ENCODE measurements around the gene GTSE1. TPM values are rescaled to one million over a fixed set of nuclear protein-coding genes. Genes with fewer than 3 reads are reported as not detected.
A peak's percentile ranks its signal among the peaks of the same experiment; 100 is the strongest.
"Not testable (repeated sequence)": the region's sequence is repeated elsewhere in the genome, so short reads cannot be mapped to it uniquely, and the experiment has no call there.

Gene GTSE1, protein sequence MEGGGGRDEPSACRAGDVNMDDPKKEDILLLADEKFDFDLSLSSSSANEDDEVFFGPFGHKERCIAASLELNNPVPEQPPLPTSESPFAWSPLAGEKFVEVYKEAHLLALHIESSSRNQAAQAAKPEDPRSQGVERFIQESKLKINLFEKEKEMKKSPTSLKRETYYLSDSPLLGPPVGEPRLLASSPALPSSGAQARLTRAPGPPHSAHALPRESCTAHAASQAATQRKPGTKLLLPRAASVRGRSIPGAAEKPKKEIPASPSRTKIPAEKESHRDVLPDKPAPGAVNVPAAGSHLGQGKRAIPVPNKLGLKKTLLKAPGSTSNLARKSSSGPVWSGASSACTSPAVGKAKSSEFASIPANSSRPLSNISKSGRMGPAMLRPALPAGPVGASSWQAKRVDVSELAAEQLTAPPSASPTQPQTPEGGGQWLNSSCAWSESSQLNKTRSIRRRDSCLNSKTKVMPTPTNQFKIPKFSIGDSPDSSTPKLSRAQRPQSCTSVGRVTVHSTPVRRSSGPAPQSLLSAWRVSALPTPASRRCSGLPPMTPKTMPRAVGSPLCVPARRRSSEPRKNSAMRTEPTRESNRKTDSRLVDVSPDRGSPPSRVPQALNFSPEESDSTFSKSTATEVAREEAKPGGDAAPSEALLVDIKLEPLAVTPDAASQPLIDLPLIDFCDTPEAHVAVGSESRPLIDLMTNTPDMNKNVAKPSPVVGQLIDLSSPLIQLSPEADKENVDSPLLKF
- 10 to 100 TPM; 14.4 to 18.4 (median 15.7) TPM for polyA plus RNA-seq (ENCODE audit: insufficient read length in 4 of 4)

DNA sequence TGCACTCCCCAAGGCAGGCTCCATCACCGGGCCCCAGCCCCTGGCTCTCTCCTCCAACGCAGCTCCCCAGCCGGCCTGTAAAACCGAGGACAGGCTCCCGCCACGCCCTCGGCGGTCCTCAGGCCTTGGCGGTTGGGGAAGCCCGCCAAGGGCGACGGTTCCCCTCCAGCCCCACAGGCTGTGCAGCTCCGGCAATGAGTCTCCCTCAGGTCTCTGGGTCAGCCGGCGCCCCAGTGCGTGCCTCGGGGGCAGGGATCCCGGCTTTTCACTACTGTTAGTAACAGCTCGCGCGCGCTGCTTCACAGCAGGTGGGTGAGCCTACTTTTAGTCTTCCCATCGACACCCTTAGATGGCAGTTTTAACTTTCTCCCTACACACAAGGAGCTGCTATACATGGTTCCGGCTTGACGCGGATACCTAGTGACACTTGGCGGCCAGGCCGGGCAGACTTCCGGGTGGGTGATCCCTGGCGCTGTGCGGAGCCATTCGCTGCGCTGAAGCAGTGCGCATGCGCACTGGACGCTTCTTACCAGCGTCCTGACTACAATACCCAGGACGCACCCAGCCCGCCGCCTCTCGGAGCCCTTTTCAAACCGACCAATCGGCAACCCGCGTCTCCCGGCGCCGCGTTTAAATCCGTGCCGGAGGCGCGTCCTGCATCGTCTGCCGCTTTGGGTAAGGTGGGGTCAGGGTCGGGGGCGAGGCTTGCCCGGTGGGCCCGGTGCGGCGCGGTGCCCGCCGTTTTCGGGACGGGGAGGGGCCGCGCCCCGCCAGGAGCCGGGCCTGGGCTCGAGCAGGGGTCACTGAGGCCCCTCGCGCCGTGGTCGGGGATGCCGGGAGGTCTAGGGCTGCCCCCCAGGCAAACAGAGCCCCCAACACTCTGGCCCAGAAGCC lies at the start of gene GTSE1:
Gene GTSE1, plus strand, starts transcription at position 614 of the 894 bp plus-strand sequence. CDS start 531 bp downstream, outside the sequence.
- peak; percentile 94 to 98 (median 96) for DNase-seq (ENCODE audit: low read depth in 4 of 4, low spot score in 3 of 4)

DNA sequence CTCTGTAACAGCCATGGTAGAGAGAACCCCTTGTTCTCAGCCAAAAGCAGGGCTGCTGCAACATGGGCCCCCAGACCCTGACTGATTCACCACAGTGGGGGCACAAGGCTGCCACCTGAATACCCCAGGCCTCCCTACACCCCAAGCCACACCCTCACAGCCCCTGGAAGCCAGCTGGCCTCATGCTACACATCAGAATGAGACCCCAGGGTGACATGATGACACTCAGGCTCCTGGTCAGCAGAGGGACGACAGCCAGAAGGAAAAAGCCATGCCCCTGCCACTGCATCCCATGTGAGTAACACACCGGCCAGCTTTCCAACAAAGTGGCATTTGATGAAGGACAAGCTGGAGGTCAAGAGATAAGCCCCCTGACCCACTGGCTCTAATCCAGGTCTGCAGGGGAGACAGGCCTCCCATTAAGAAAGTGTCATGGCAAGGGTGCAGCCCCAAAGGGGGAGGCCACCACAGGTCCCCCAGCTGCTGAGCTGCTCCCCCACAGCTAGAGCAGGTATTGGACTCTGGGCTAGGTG lies 49.2 kb upstream of the GTSE1 start:
- no peak for DNase-seq (ENCODE audit: low read depth in 4 of 4, low spot score in 3 of 4)

DNA sequence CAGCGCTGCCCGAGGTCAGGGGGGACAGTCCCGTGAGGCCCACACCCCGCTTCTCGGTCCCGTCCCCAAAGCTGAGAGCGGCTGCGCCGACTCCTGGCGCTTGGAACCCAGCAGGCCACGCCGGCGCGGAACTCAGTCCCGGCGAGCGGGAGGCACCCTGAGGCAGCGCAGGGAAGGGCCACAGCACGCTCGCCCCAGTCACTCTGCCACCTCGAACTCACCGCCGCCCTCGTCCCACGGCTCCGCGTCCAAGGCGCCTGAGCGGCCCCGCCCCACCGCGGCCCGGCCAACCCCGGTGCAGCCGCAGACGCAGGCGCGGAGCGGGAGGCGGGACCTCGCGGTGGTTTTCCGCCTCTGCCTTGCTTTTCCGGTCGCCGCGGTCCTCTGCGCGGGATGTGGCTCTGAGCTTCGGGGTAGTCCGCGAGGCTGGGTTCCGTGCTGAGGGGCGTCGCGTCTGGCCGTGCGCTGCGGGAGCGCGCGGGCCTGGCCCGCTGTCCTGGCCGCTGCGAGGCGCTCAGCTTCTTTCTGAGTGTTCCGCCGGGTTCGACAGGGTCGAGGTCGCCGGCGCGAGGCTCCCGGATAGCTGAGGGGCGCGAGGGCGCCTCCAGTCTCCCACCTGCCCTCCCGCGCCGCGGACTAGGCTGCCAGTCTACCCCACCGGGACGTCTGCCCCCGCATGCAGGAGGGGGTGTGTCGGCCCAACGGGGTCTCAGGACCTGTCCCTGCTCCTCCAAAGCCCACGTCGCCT lies 46.5 kb upstream of the GTSE1 start, which contains the start of gene CDPF1:
Gene CDPF1, minus strand, starts transcription at position 259 of the 748 bp plus-strand sequence. CDS start 2,009 bp downstream, outside the sequence.
- peak; percentile 70 to 77 (median 72) for DNase-seq (ENCODE audit: low read depth in 4 of 4, low spot score in 3 of 4)

DNA sequence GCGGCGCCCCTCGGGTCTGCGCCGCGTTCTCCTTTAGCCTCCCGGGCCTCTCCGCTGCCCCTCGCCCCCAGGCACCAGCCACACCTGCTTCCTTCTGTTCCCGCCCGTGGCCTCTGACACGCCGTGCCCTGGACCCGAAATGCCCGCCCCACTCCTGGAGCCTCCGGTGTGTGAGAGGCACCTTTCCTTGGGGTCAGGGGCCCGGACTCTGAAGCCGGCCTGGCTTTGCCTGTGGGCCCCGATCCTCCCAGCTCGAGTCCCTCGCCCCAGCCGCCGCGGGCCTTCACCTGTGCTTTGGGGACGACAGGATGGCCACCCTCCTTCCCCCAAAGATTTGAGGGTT lies 45.9 kb upstream of the GTSE1 start:
- no peak for DNase-seq (ENCODE audit: low read depth in 4 of 4, low spot score in 3 of 4)

DNA sequence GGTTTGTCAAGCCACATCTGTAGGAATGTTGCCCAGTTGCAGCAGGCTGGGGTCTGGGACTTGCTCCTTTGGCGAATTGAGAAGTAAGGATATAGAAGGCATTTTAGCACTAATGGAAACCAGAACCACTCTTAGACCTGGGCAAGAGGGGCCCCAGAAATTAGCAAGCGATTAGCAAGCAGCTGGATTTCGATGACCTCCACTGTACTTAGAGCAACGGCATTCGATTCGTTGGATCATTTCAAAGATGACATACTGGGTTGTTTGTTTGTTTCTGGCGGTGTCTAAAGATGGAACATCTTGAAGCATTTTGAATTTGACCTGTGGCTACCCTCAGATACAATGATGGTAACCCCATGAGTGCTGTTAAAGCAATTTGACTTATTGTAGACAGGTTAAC lies 45.4 kb upstream of the GTSE1 start:
- DNase-seq (ENCODE audit: low read depth in 4 of 4, low spot score in 3 of 4) = no peak

DNA sequence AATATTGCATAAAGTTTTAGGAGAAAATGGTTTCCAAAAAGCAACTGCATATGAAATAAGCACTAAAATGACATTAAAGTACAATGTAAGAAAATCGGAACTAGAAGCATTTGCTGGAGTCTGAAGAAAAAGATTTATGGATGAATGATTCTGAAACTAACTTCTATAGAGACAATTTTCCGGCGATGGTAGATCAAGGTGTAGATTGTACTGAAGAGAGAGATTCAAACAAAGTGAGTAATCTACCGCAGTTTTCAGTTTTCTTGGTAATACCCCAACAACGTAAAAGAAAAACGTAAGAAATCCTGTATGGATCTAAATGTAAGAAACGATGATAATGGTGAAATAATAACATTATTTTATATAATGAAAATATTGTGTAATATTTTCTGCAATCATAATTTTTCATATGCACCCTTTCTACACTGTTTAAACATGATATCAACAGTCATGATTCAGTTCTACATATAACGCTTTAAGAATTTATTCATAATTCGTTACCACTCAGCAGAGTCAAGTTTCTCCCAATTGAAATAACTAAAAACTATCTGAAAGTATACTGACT lies 44.8 kb upstream of the GTSE1 start:
- DNase-seq (ENCODE audit: low read depth in 4 of 4, low spot score in 3 of 4) = no peak

DNA sequence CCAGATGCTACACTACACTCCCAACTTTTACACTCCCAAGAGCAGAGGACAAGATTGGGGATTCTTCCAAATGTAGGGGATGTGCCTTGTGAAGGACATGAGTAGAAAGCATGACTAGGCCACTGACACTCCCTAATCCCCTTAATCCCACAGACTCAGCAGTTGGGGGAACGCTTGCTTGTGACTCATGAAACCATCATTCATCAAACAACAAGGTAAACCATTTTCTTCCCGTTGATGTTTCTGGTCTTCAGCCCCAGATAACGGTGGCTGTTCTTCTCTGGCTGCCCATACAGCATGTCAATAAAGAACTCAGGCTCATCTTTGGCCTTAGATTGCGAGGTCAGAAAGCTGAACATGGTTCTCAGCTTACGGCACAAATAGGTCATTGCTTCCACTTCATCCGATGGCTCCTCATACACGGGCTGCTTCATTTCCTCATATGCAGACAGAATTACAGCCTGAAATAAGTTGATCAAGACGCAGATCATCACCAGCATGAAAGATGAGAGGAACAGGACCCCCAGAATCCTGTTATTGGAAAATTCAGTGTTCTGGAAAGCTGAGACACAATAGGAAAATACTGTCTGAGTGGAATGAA lies 40.2 kb upstream of the GTSE1 start:
- no peak for DNase-seq (ENCODE audit: low read depth in 4 of 4, low spot score in 3 of 4)

DNA sequence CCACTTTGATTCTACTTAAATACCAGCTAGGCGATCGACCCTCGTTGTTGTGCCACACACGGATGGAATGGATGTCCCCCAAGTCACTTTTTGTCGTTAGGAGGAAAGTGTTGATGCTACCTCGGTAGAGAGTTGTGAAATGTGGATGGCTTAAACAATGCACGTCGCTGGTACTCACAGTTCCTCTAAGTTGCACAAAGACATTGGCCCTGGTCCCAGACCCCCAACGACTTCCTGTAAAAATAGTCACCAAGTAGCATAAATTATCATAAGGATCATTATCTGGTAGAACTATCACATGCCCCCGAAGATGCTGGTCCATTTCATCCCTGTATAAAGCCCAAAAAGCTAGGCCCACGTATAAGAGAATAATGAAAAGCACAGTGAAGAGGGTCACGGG lies 37.3 kb upstream of the GTSE1 start:
- no peak for DNase-seq (ENCODE audit: low read depth in 4 of 4, low spot score in 3 of 4)

DNA sequence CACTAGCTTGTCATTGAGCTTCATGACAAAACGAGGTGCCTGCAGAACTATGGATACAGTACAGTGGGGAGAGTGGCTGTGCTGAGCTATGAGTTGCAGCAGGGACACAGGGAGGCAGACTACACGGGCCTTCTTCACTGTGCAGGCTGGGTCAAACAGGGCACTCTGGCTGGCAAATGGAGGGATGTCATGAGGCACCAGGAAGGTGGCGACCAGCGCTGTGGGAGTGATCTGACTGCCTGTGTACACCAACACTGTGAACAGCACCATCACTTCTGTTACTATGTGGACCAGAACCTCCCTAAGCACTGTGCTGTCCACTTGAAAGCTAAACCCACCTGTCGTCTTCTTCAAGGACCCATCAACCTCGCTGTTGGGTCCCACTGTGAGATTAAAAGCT lies 36.6 kb upstream of the GTSE1 start:
- no peak for DNase-seq (ENCODE audit: low read depth in 4 of 4, low spot score in 3 of 4)

DNA sequence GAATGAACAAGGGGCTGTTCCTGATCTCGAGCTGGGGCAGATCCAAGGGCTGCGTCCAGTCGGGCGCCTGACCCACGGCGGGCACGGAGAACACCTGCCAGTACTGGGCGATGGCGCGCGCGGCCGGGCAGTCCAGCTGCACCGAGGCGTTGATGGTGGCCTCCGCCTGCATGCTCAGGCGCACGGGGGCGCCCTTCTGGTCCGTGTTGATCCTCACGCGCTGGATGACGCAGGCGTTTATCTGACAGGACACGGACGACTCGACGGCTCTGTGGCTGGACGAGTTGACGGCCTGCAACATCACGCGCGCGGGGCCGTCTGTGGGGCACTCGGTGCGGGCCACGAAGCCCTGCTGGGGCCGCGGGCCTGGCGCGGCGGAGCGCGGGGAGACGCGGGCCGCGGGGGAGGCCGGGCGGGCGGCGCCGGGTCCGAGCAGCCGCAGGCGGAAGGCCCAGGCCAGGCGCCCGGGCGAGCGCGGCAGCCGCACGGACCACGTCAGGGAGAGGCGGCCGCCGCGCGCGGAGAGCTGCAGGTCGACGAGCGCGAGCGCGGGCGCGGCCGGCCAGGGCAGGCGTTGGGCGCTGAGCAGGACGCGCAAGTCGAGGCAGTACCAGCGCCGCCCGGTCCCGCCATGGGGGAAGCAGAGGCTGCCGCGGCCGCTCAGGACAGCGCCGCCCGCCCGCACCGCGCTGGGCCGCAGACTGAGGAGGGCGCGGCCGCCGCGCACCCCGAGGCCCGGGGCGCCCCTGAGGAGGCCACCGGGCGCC lies 34.0 kb upstream of the GTSE1 start:
- DNase-seq (ENCODE audit: low read depth in 4 of 4, low spot score in 3 of 4) = no peak

DNA sequence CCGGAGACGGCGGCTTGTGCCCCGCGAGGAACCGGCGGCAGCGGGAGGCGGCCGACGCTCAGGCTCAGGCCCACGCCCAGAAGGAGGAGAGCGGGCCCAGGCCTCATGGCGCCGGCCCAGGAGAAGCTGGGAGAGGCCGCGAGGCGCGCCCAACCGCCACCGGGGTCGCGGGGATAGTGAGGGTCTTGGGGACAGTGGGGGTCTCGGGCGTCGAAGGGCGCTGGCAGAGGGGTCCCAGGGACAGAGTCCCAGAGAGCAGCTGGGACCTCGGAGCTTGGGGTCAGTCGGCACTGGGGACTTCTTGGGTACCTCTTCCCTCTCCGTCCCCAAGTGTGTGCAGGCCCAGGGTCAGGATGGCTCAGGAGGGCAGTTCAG lies 33.5 kb upstream of the GTSE1 start, which contains the start of gene PKDREJ:
Gene PKDREJ, minus strand, starts transcription at position 128 of the 375 bp plus-strand sequence. Its CDS starts 21 bp downstream, at position 107.
- DNase-seq (ENCODE audit: low read depth in 4 of 4, low spot score in 3 of 4) = no peak

DNA sequence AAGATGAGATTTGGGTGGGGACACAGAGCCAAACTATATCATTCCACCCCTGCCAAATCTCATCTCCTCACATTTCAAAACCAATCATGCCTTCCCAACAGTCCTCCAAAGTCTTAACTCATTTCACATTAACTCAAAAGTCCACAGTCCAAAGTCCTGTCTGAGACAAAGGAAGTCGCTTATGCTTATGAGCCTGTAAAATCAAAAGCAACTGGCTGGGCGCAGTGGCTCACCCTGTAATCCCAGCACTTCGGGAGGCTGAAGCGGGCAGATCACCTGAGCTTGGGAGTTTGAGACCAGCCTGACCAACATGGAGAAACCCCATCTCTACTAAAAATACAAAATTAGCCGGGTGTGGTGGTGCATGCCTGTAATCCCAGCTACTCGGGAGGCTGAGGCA lies 32.1 kb upstream of the GTSE1 start:
- DNase-seq (ENCODE audit: low read depth in 4 of 4, low spot score in 3 of 4) = not testable (repeated sequence)

DNA sequence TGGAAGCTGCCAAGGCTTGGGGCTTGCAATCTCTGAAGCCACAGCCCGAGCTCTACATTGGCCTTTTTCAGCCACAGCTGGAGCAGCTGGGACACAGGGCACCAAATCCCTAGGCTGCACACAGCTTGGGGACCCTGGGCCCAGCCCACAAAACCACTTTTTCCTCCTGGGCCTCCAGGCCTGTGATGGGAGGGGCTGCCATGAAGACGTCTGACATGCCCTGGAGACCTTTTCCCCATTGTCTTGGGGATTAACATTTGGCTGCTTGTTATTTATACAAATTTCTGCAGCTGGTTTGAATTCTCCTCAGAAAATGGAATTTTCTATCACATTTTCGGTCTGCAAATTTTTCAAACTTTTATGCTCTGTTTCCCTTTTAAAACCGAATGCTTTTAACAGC lies 31.0 kb upstream of the GTSE1 start:
- not testable (repeated sequence) for DNase-seq (ENCODE audit: low read depth in 4 of 4, low spot score in 3 of 4)

DNA sequence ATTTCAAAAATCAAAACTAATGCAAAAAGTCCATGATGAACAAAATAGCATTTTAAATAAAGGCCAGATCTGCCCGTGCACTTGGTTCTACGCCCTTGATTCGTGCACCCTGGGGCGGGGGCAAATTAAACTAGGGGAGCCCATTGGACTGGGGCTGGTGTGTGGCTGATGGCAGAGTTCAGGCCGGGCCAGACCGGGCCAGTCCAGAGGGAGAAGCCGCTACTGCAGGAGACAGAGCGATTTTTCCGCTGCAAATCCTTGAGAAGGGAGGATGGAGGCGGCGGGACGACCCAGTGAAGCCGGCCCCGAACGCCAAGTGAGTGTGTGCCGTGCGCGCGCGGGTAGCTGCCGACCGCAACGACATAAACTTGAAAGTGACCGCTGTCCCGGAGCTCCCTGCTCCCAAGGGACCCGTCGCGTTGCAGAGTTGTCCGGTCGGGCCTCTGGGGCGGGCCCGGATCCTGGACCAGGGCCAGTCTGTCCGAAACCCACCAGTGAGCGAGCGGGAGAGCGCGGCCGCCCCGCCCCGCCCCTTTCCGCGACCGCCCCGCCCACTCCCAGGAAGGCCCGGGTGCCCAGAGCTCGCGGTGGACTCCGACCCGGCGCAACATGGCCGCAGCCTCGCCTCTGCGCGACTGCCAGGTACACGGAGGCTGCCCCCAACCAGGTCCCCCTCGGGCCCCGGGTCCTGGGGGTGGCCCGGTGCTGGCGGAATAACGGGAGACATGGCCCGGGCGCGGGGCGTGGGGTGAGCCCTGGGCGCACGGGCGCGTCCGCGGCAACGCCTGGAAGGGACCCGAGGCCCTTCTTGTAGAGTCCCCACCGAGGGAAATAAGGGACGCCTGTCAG lies 29.0 kb upstream of the GTSE1 start, which contains the start of gene TTC38:
Gene TTC38, plus strand, starts transcription at position 578 of the 849 bp plus-strand sequence. Its CDS starts 32 bp downstream, at position 610.
- DNase-seq (ENCODE audit: low read depth in 4 of 4, low spot score in 3 of 4) = peak; percentile 67 to 75 (median 70)

DNA sequence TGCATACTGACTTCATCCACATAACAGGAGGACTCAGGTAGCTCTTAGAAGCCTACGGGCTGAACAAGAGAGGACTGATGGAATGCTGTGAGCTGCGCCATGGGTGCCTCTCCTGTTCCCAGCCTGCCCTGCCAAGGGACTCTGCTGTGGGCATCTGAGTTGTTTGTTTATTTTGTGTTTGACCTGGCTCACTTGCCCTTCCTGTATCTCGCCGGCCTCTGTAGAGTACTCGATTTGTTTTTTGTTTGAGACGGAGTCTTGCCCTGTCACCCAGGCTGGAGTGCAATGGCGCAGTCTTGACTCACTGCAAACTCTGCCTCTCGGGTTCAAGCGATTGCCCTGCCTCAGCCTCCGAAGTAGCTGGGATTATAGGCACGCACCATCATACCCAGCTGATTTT lies 27.1 kb upstream of the GTSE1 start:
- DNase-seq (ENCODE audit: low read depth in 4 of 4, low spot score in 3 of 4) = no peak

DNA sequence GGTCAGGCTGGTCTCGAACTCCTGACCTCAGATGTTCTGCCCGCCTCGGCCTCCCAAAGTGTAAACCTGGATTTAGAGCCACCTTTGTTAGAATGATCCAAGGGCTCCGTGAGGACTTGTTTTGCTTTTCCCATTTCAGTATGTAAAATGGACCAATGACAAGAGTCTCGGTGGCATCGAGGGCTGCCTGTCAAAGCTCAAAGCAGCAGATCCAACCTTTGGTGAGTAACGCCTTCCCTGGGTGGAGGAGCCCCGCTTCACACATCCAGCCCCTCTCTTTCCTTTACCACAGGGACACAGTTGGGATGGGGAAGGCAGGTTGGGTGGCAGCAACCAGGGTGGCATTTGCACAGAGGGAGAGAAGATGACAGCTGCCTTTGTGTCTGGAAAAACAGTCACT lies 24.5 kb upstream of the GTSE1 start:
- DNase-seq (ENCODE audit: low read depth in 4 of 4, low spot score in 3 of 4) = no peak

DNA sequence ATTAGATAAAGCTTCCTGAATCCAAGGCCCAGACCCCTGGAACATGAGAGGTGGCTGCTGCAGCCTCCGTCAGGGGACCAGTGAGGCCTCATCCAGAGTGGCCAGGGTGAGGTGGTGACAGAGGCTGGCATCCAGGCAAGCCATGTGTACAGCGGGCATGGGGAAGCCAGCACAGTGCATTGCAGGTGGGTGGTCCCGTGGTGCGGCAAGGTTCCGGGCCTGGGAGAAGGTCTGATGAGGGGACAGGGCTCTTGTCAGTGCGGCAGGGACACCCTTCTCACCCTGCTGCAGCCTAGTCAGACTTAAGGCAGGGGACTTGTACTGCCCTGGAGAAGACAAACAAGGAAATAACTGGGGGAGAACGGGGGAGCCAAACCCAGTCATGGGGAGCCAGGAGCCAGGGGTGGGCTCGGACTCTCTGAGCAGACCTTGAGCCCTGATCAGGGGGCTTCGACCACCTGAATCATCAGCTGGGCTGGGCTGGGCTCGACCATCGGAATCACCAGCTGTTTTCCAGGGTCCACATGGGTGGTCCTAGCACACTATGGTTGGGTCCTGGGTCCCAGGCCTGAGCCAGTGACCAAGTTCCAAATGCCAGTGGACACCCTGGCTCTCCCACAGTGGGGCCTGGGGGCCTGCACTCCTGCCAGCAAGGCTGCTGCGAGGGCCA lies 23.8 kb upstream of the GTSE1 start:
- DNase-seq (ENCODE audit: low read depth in 4 of 4, low spot score in 3 of 4) = no peak

Data from right renal pelvis (tissue), 4 donors.